ENCODE data around the gene SLC41A1.

SLC41A1 gene

DNA sequence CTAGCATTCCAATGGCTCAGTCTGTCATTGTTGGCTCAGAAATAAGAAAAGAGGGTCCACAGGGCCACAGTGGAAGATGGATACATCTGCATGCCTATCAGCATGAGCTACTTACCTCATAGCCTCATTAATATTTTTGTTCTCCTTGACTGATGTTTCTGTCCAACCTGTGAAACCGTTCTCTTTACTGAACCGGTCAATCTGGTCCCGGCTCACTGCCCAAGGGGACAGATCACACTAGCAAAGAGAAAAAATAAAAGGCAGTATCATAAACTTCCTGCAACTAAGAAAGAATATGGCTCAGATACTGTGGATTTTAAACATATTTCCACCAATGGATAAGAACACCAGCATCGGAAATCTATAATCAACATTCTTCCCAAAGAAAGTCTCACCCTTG lies 42.4 kb downstream of the SLC41A1 start:
- no peak overlapping the region for H3K4me3 ChIP-seq (ENCODE audit: low read depth, low read length)
- H3K36me3 ChIP-seq = no peaks in the 10 kb centered on the region
- H3K4me1 ChIP-seq = no peaks in the 10 kb centered on the region
- TF ChIP-seq, protein P1, sequence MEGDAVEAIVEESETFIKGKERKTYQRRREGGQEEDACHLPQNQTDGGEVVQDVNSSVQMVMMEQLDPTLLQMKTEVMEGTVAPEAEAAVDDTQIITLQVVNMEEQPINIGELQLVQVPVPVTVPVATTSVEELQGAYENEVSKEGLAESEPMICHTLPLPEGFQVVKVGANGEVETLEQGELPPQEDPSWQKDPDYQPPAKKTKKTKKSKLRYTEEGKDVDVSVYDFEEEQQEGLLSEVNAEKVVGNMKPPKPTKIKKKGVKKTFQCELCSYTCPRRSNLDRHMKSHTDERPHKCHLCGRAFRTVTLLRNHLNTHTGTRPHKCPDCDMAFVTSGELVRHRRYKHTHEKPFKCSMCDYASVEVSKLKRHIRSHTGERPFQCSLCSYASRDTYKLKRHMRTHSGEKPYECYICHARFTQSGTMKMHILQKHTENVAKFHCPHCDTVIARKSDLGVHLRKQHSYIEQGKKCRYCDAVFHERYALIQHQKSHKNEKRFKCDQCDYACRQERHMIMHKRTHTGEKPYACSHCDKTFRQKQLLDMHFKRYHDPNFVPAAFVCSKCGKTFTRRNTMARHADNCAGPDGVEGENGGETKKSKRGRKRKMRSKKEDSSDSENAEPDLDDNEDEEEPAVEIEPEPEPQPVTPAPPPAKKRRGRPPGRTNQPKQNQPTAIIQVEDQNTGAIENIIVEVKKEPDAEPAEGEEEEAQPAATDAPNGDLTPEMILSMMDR (IDR thresholded peaks at IDR 0.05; ENCODE audit: low read depth, low read length) = no peak
- no peaks in the 10 kb centered on the region; the same call in 1 of the 2 replicates for H3K27me3 ChIP-seq
- no peak for DNase-seq
- no peaks in the 10 kb centered on the region for H3K9me3 ChIP-seq

DNA sequence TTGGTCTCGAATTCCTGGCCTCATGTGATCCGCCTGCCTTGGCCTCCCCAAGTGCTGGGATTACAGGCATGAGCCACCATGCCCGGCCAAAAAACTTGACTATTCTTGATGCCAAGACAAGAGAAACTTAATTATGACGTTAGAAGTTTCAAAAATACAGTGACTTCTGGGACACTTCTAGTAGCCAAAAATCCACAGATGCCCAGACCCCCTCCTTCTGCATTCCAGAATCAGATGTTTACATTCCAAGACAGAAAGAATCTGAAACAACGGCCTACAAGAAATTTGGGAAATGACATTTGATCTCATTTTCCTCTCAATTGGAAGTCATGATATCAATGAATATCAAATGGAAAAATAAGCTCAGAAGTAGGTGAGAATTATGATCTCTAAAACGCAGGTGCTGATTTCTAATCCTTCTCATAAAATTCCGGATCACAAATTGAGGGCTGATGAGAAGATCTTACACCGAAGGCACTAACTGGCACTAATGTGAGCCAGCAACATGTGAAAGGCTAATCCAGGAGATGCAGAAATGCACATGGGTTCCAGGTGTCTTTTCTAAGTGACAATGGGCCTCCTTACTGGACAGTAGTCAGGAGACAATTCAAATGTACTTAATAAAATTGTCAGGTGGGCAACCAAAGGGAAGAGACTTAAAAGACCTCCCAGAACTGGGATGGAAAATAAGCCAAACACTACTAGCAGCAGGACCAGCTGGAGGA lies 43.2 kb downstream of the SLC41A1 start:
- H3K4me3 ChIP-seq (ENCODE audit: low read depth, low read length) = no peak overlapping the region
- TF ChIP-seq, protein P1 (IDR thresholded peaks at IDR 0.05; ENCODE audit: low read depth, low read length) = no peak
- no peaks in the 10 kb centered on the region for H3K4me1 ChIP-seq
- H3K27me3 ChIP-seq = no peaks in the 10 kb centered on the region; the same call in 1 of the 2 replicates
- DNase-seq = no peak
- no peaks in the 10 kb centered on the region for H3K36me3 ChIP-seq
- H3K9me3 ChIP-seq = no peaks in the 10 kb centered on the region

DNA sequence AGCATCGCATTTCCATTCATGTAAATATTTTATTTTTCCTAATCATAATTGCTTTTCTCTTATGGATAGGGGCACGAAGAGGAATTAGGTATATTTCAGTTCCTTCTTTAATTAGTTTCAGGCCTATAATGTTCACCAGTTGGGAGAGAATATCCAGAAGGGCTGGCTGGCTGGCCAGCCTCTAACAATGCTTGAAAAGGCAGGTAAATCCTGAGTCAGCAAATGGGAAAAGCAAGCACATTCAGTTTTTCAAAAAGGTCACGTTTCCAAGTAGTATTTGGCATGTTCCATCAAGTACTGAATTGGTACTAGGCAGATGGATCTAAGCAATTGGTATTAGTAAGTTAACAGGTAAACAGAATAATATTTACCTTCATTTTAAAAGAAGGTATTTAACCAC lies 45.8 kb downstream of the SLC41A1 start:
- Histone ChIP-seq H3K27me3 (no peaks in the 10 kb centered on the region; the same call in 1 of the 2 replicates), H3K4me3 (ENCODE audit: low read depth, low read length) (no peak overlapping the region), H3K9me3 (no peaks in the 10 kb centered on the region), H3K4me1 (no peaks in the 10 kb centered on the region), H3K36me3 (no peaks in the 10 kb centered on the region)
- DNase-seq = no peak
- TF ChIP-seq, protein P1 (IDR thresholded peaks at IDR 0.05; ENCODE audit: low read depth, low read length) = no peak

DNA sequence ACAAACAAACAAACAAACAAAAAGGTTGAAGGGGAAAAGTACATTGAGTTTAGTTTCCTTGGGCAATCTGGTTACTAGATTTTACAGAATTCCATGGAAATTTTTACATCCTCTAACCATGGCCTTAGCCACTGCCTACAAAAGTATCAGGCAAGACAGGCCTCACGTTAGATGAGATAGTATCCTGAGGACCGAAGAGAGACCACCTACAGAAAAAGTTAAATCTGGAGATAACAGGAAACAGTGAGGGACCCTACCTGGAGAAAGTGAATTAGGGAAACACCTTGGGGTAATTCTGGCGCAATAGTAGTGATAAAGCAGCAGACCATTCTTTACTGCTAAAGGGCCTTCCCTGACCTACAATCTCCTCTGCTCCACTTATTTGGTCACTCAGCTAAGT lies 46.4 kb downstream of the SLC41A1 start:
- H3K4me3 ChIP-seq (ENCODE audit: low read depth, low read length) = no peak overlapping the region
- TF ChIP-seq, protein P1 (IDR thresholded peaks at IDR 0.05; ENCODE audit: low read depth, low read length) = no peak
- H3K4me1 ChIP-seq = no peaks in the 10 kb centered on the region

DNA sequence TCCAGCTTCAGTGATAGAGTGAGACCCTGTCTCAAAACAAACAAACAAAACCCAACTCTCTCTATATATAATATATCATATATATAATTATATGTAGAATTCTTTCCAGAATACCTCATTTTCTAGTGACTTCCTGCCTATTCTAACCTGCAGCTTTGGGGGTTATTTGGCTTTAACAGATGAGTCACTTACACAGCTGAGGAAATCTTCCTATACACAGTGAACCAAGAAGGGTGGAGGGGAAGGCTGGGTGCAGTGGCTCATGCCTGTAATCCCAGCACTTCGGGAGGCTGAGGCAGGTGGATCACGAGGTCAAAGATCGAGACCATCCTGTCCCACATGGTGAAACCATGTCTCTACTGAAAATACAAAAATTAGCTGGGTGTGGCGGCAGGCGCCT lies 47.0 kb downstream of the SLC41A1 start:
- TF ChIP-seq, protein P1 (IDR thresholded peaks at IDR 0.05; ENCODE audit: low read depth, low read length) = no peak
- Histone ChIP-seq H3K27me3 (no peaks in the 10 kb centered on the region; the same call in 1 of the 2 replicates), H3K9me3 (no peaks in the 10 kb centered on the region), H3K4me3 (ENCODE audit: low read depth, low read length) (no peak overlapping the region), H3K4me1 (no peaks in the 10 kb centered on the region), H3K36me3 (no peaks in the 10 kb centered on the region)
- DNase-seq = no peak

More for the DNA sequence above, 46.4 kb downstream of the SLC41A1 start:
- H3K9me3 ChIP-seq = no peaks in the 10 kb centered on the region
- DNase-seq = no peak
- H3K36me3 ChIP-seq = no peaks in the 10 kb centered on the region
- no peaks in the 10 kb centered on the region; the same call in 1 of the 2 replicates for H3K27me3 ChIP-seq

DNA sequence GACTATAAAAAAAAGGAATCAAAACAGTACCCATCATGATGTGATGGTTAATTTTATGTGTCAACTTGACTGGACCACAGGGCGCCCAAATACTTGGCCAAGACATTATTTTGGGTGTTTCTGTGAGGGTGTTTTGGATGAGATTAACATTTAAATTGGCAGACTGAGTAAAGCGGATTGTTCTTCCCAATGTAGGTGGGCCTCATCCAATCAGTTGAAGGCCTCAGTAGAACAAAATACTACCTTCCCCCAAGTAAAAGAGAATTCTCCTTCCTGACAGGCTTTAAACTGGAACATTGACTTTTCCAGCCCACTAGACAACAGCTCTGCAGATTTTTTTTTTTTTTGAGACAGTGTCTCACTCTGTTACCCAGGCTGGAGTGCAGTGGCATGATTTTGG lies 48.4 kb downstream of the SLC41A1 start:
- no peaks in the 10 kb centered on the region for H3K9me3 ChIP-seq
- DNase-seq = no peak
- H3K36me3 ChIP-seq = no peaks in the 10 kb centered on the region
- no peaks in the 10 kb centered on the region for H3K4me1 ChIP-seq
- TF ChIP-seq, protein P1 (IDR thresholded peaks at IDR 0.05; ENCODE audit: low read depth, low read length) = no peak
- no peak overlapping the region for H3K4me3 ChIP-seq (ENCODE audit: low read depth, low read length)
- H3K27me3 ChIP-seq = no peaks in the 10 kb centered on the region; the same call in 1 of the 2 replicates

Data from BE2C (cell line).